SH-SY5Y (cell line): ENCODE data around the gene TRUB2.

Experiments used
- GATA2 ChIP-seq: IDR thresholded peaks from 2 replicates; pipeline ENCODE4 v1.6.1; 2011; ENCODE audit warnings: mild to moderate bottlenecking, low read depth, low read length
- GATA3 ChIP-seq: IDR thresholded peaks from 2 replicates; pipeline ENCODE4 v1.6.1; 2011; ENCODE audit warnings: low read depth, mild to moderate bottlenecking, low read length, moderate library complexity

- no peak for TF ChIP-seq GATA2
- TF ChIP-seq GATA3 = no peak
These were observed 11.8 kb downstream of the TRUB2 start for GRCh38 chr9:128310461-128310860.
